CD8-positive, alpha-beta memory T cell (primary cell): Measurements from ENCODE around the gene ADGRE2. TPM values are rescaled to one million over a fixed set of nuclear protein-coding genes. Genes with fewer than 3 reads are reported as not detected.
"Not testable (repeated sequence)": the region's sequence is repeated elsewhere in the genome, so short reads cannot be mapped to it uniquely, and the experiment has no call there.

Experiments used
- CTCF ChIA-PET: fragments of 350-600 bp; sonication (Branson Sonifier 250); formaldehyde crosslinking; loops from one replicate; lab custom pipeline; 2021; ENCODE audit warnings: antibody characterized with exemption; lab: Charles Lee
- POLR2A ChIA-PET: fragments of 350-600 bp; sonication (Branson Sonifier 250); formaldehyde crosslinking; loops from one replicate; lab custom pipeline; 2021; ENCODE audit warnings: antibody characterized with exemption; lab: Charles Lee
- DNase-seq, 5 donors: peaks; one replicate each; pipeline versions ENCODE4 v3.0.0 to v3.0.0-alpha.2; 2020 to 2022; ENCODE audit warnings: mixed read lengths in 1 of 5
- H3K27ac ChIP-seq: one replicate; pipeline ENCODE4 v1.7.0; 2013; ENCODE audit warnings: low read depth, mild to moderate bottlenecking, low read length, moderate library complexity
- H3K27me3 ChIP-seq: 2 replicates; pipeline ENCODE4 v1.7.0; 2013; ENCODE audit warnings: low read length, mild to moderate bottlenecking; ENCODE audit not compliant: insufficient read depth, poor library complexity, severe bottlenecking
- H3K36me3 ChIP-seq: 2 replicates; pipeline ENCODE4 v1.7.0; 2013; ENCODE audit warnings: mild to moderate bottlenecking, low read length, moderate library complexity; ENCODE audit not compliant: insufficient read depth
- H3K4me1 ChIP-seq: 2 replicates; pipeline ENCODE4 v1.7.0; 2013; ENCODE audit warnings: mild to moderate bottlenecking, low read length, moderate library complexity; ENCODE audit not compliant: insufficient read depth
- H3K4me3 ChIP-seq: 2 replicates; pipeline ENCODE4 v1.7.0; 2013; ENCODE audit warnings: mild to moderate bottlenecking, low read length
- H3K9me3 ChIP-seq: 2 replicates; pipeline ENCODE4 v1.7.0; 2013; ENCODE audit warnings: mild to moderate bottlenecking, low read length
- H3K27ac Mint-ChIP-seq, 8 donors: one replicate each; pipeline ENCODE4 v1.8.0; 2020 to 2021; ENCODE audit warnings: mixed read lengths in 8 of 8, mild to moderate bottlenecking in 6 of 8, inconsistent platforms in 3 of 8, moderate library complexity in 3 of 8
- H3K27me3 Mint-ChIP-seq, 2 donors: one replicate each; pipeline ENCODE4 v1.8.0; 2020 to 2021; ENCODE audit warnings: mixed read lengths in 2 of 2, mild to moderate bottlenecking in 1 of 2, moderate library complexity in 1 of 2
- H3K36me3 Mint-ChIP-seq, 3 donors: one replicate each; pipeline ENCODE4 v1.8.0; 2020 to 2021; ENCODE audit warnings: mixed read lengths in 3 of 3, inconsistent platforms in 1 of 3, mild to moderate bottlenecking in 1 of 3
- H3K4me1 Mint-ChIP-seq, 3 donors: one replicate each; pipeline ENCODE4 v1.8.0; 2020 to 2021; ENCODE audit warnings: mixed read lengths in 3 of 3, inconsistent platforms in 1 of 3, mild to moderate bottlenecking in 1 of 3
- H3K4me3 Mint-ChIP-seq, 7 donors: one replicate each; pipeline ENCODE4 v1.8.0; 2020 to 2021; ENCODE audit warnings: mixed read lengths in 7 of 7, mild to moderate bottlenecking in 6 of 7, moderate library complexity in 4 of 7, inconsistent platforms in 2 of 7
- H3K9me3 Mint-ChIP-seq, 5 donors: one replicate each; pipeline ENCODE4 v1.8.0; 2020 to 2022; ENCODE audit warnings: mixed read lengths in 5 of 5, mild to moderate bottlenecking in 3 of 5, moderate library complexity in 2 of 5, inconsistent platforms in 1 of 5
- polyA plus RNA-seq: library from polyadenylated mRNA; unstranded; fragments of 300-500 nt; fragmentation: Illumina TruSeq; gene quantifications from one replicate; pipeline ENCODE4 v1.2.3, GENCODE V29; 2021
- total RNA-seq, 2 experiments: library from RNA; stranded (reverse); gene quantifications; one replicate each; pipeline ENCODE4 v1.2.3, GENCODE V29; 2021

The ADGRE2 gene
- total and polyA plus RNA-seq, 3 experiments from 2014 or later = 0.09 to 0.55 (median 0.44) TPM

- Mint-ChIP-seq H3K9me3 (no peaks in the 10 kb centered on the region), H3K4me1 (peaks cover 2 to 6% (median 5%) of the 10 kb centered on the region in 3 donors), H3K4me3 (no peak overlapping the region), H3K36me3 (peaks cover 0 to 2% (median 0%) of the 10 kb centered on the region in 3 donors), H3K27ac (no peak overlapping the region), H3K27me3 (peaks cover 29 to 47% of the 10 kb centered on the region in 2 donors)
- POLR2A ChIA-PET = no interaction called here
- CTCF ChIA-PET = no interaction called here
- Histone ChIP-seq H3K27me3 (no peaks in the 10 kb centered on the region), H3K36me3 (no peaks in the 10 kb centered on the region), H3K27ac (no peak overlapping the region), H3K9me3 (no peaks in the 10 kb centered on the region), H3K4me1 (no peaks in the 10 kb centered on the region), H3K4me3 (no peak overlapping the region)
- no peak for DNase-seq
Measured at GRCh38 chr19:14774373-14774772, 4.0 kb downstream of the ADGRE2 start.

GRCh38 chr19:14773722-14774121, 4.6 kb downstream of the ADGRE2 start:
- H3K36me3 Mint-ChIP-seq, H3K27ac ChIP-seq, CTCF ChIA-PET, POLR2A ChIA-PET, H3K27me3 ChIP-seq, H3K9me3 ChIP-seq, DNase-seq, H3K4me3 Mint-ChIP-seq, H3K4me1 Mint-ChIP-seq, H3K36me3 ChIP-seq, H3K9me3 Mint-ChIP-seq, H3K4me1 ChIP-seq, H3K4me3 ChIP-seq: not testable (repeated sequence)
- H3K27me3 Mint-ChIP-seq = peaks cover 29 to 40% of the 10 kb centered on the region in 2 donors
- peak overlapping the region in 1 of 8 donors; percentile 18 for H3K27ac Mint-ChIP-seq

DNA sequence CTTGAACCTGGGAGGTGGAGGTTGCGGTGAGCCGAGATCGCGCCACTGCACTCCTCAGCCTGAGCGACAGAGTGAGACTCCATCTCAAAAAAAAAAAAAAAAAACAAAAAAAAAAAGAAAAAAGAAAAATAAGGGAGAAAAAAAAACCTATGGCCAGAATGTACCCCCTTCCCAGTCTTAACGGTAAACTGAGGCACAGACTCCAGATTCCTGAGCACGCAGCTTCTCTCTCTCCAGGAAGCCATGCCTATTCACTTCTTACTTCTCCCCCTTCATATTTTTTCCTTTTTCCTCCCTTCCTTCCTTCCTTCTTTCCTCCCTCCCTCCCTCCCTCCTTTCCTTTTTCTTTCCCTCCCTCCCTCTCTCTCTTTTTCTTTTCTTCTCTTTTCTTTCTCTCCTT, 5.4 kb downstream of the ADGRE2 start:
- Histone ChIP-seq H3K4me1 (no peaks in the 10 kb centered on the region), H3K4me3 (no peak overlapping the region), H3K27ac (no peak overlapping the region), H3K27me3 (no peaks in the 10 kb centered on the region), H3K9me3 (no peaks in the 10 kb centered on the region), H3K36me3 (no peaks in the 10 kb centered on the region)
- peaks cover 29 to 42% of the 10 kb centered on the region in 2 donors for H3K27me3 Mint-ChIP-seq
- CTCF ChIA-PET = no interaction called here
- peaks cover 0 to 2% (median 0%) of the 10 kb centered on the region in 3 donors for H3K36me3 Mint-ChIP-seq
- no peak overlapping the region for H3K4me3 Mint-ChIP-seq
- no peaks in the 10 kb centered on the region for H3K9me3 Mint-ChIP-seq
- POLR2A ChIA-PET = no interaction called here
- peaks cover 2 to 6% (median 5%) of the 10 kb centered on the region in 3 donors for H3K4me1 Mint-ChIP-seq
- no peak for DNase-seq
- H3K27ac Mint-ChIP-seq = no peak overlapping the region

DNA sequence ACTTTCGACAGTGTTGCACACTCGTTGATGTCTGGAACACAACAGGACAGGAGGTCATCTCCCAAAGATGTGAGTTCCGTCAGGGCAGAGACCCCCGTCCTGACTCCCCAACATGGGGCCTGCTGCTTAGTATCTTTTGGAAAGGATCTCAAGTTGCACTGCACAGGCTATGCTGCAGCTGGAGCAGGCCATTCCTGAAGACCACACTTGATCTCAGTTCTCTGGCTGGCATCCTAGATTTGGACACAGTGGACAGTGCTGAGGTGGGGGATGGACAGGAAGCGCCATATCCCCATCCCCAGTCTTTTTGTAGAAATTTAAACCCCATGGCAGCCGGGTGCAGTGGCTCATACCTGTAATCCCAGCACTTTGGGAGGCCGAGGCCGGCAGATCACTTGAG, 5.9 kb downstream of the ADGRE2 start:
- CTCF ChIA-PET = no interaction called here

DNA sequence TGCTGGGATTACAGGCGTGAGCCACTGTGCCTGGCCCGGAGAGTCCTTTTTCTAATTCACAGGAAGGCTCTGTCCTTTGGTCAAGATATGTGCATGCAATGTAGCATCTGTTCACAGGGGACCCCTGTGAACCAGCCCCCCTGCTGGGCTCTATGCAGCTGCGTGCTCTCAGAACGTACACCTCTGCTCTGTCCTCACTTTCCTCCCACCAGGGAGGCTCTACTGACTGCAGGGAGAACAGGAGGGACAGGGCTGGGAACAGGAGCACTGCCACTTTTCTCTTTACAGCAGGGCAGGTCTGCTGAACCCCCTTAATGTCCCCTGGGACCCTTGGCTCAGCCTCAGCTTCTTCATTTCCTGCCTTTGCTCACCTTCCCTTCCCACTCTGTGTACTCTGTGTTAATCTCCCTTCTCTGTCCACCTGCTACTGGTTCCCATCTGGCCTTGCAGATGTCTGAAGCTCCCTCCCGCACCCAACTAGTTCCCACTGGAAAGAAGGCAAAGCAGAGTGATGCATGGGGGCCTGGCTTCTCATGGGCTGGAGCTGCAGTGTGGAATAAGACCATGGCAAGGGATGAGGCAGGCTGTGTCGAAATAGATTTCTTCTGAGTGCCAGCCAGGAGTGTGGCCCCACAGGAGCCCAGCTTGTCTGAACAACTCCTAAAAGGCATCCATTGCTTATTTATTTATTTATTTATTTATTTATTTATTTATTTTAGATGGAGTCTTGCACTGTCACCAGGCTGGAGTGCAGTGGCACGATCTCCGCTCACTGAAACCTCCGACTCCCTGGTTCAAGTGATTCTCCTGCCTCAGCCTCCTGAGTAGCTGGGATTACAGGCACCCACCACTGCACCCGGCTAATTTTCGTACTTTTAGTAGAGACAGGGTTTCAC, 7.2 kb downstream of the ADGRE2 start:
- POLR2A ChIA-PET = no interaction called here
- H3K4me1 Mint-ChIP-seq = peaks cover 2 to 5% (median 4%) of the 10 kb centered on the region in 3 donors
- H3K4me3 Mint-ChIP-seq = no peak overlapping the region
- Histone ChIP-seq H3K4me3 (no peak overlapping the region), H3K4me1 (no peaks in the 10 kb centered on the region), H3K36me3 (no peaks in the 10 kb centered on the region), H3K9me3 (no peaks in the 10 kb centered on the region), H3K27me3 (no peaks in the 10 kb centered on the region), H3K27ac (no peak overlapping the region)
- H3K27ac Mint-ChIP-seq = no peak overlapping the region
- DNase-seq = no peak
- peaks cover 22 to 37% of the 10 kb centered on the region in 2 donors for H3K27me3 Mint-ChIP-seq
- CTCF ChIA-PET = no interaction called here
- H3K36me3 Mint-ChIP-seq = no peaks in the 10 kb centered on the region
- no peaks in the 10 kb centered on the region for H3K9me3 Mint-ChIP-seq

More for the DNA sequence above, 5.9 kb downstream of the ADGRE2 start:
- Histone ChIP-seq H3K27me3 (no peaks in the 10 kb centered on the region), H3K4me3 (no peak overlapping the region), H3K36me3 (no peaks in the 10 kb centered on the region), H3K4me1 (no peaks in the 10 kb centered on the region), H3K27ac (no peak overlapping the region), H3K9me3 (no peaks in the 10 kb centered on the region)
- no peak overlapping the region for H3K27ac Mint-ChIP-seq
- H3K9me3 Mint-ChIP-seq = no peaks in the 10 kb centered on the region
- peaks cover 2 to 6% (median 5%) of the 10 kb centered on the region in 3 donors for H3K4me1 Mint-ChIP-seq
- POLR2A ChIA-PET = no interaction called here
- H3K27me3 Mint-ChIP-seq = peaks cover 24 to 42% of the 10 kb centered on the region in 2 donors
- no peak for DNase-seq
- no peak overlapping the region for H3K4me3 Mint-ChIP-seq
- H3K36me3 Mint-ChIP-seq = no peaks in the 10 kb centered on the region

DNA sequence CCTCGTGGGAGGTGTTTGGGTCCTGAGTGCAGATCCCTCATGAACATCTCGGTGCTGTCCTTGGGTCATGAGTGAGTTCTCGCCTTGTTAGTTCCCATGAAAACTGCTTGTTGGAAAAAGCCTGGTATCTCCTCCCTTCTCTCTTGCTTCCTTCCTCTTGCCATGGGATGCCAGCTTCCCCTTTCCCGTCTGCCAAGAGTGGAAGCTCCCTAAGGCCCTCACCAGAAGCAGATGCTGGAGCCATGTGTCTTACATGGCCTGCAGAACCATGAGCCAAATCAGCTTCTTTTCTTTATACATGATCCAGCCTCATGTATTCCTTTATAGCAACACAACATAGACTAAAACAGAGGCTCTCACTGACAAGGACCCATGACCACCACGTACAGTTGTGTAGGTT, 8.2 kb downstream of the ADGRE2 start:
- Mint-ChIP-seq H3K4me3 (no peak overlapping the region), H3K27me3 (peaks cover 14 to 31% of the 10 kb centered on the region in 2 donors), H3K27ac (peak overlapping the region in 1 of 8 donors; percentile 33), H3K4me1 (no peaks in the 10 kb centered on the region), H3K36me3 (peaks cover 0 to 2% (median 0%) of the 10 kb centered on the region in 3 donors), H3K9me3 (no peaks in the 10 kb centered on the region)
- Histone ChIP-seq H3K27ac (no peak overlapping the region), H3K4me3 (no peak overlapping the region), H3K27me3 (no peaks in the 10 kb centered on the region), H3K4me1 (no peaks in the 10 kb centered on the region), H3K9me3 (no peaks in the 10 kb centered on the region), H3K36me3 (no peaks in the 10 kb centered on the region)
- no peak for DNase-seq
- POLR2A ChIA-PET = no interaction called here
- CTCF ChIA-PET = no interaction called here

GRCh38 chr19:14769201-14769600, 9.2 kb downstream of the ADGRE2 start:
- POLR2A ChIA-PET = no interaction called here
- CTCF ChIA-PET = no interaction called here

DNA sequence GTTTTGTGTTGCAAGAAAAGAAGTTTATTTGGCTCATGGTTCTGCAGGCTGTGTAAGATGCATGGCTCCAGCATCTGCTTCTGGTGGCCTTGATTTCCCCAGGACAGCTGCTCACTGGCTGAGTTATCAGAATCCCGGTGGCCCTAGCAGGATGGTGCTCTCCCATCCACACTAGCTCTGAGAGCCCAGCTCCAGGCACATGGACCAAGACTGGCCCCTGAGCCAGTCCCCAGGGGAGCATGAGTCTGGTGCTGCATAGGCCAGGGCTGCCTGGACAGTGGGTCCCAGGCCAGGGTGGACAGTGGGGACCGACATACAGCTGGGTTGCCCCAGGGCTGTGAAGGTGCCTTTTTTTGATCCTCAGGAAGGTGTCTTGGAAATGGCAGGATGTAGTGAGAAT, 10.4 kb downstream of the ADGRE2 start:
- CTCF ChIA-PET = no interaction called here
- H3K9me3 Mint-ChIP-seq = no peaks in the 10 kb centered on the region
- no peaks in the 10 kb centered on the region for H3K4me1 Mint-ChIP-seq

More at GRCh38 chr19:14769201-14769600, 9.2 kb downstream of the ADGRE2 start:
- H3K4me3 Mint-ChIP-seq = no peak overlapping the region
- no peaks in the 10 kb centered on the region for H3K27me3 ChIP-seq
- H3K27ac ChIP-seq = no peak overlapping the region
- H3K27ac Mint-ChIP-seq = peak overlapping the region in 1 of 8 donors; percentile 74
- H3K36me3 Mint-ChIP-seq = peaks cover 0 to 2% (median 0%) of the 10 kb centered on the region in 3 donors
- no peak for DNase-seq
- no peaks in the 10 kb centered on the region for H3K4me1 ChIP-seq
- no peaks in the 10 kb centered on the region for H3K4me1 Mint-ChIP-seq
- H3K36me3 ChIP-seq = no peaks in the 10 kb centered on the region
- H3K9me3 ChIP-seq = no peaks in the 10 kb centered on the region
- no peak overlapping the region for H3K4me3 ChIP-seq
- H3K9me3 Mint-ChIP-seq = no peaks in the 10 kb centered on the region
- peaks cover 14 to 35% of the 10 kb centered on the region in 2 donors for H3K27me3 Mint-ChIP-seq

More for the DNA sequence above, 10.4 kb downstream of the ADGRE2 start:
- Histone ChIP-seq H3K4me3 (no peak overlapping the region), H3K36me3 (no peaks in the 10 kb centered on the region), H3K27ac (no peak overlapping the region), H3K27me3 (no peaks in the 10 kb centered on the region), H3K4me1 (no peaks in the 10 kb centered on the region), H3K9me3 (no peaks in the 10 kb centered on the region)
- no peak overlapping the region for H3K27ac Mint-ChIP-seq
- no peak for DNase-seq
- H3K27me3 Mint-ChIP-seq = peaks cover 13 to 33% of the 10 kb centered on the region in 2 donors
- H3K4me3 Mint-ChIP-seq = no peak overlapping the region
- peaks cover 0 to 2% (median 0%) of the 10 kb centered on the region in 3 donors for H3K36me3 Mint-ChIP-seq
- POLR2A ChIA-PET = no interaction called here
